MCF 10A (cell line): ENCODE measurements around the gene CLMN. TPM values are rescaled to one million over a fixed set of nuclear protein-coding genes. Genes with fewer than 3 reads are reported as not detected.

Source experiments
- BruUV-seq: library from RNA; stranded (reverse); fragments of 400-500 nt; replicated peaks from 2 replicates; lab custom pipeline; 2021; lab: Mats Ljungman, UMichigan
- CTCF ChIA-PET: fragments of 300-600 bp; sonication (Branson Sonifier 250); formaldehyde crosslinking; extraction: SDS; loops from one replicate; lab custom pipeline; 2021; ENCODE audit warnings: antibody characterized with exemption, inconsistent platforms; lab: Yijun Ruan, JAX
- POLR2A ChIA-PET: fragments of 300-600, 350-650 bp; sonication (Branson Sonifier 250); formaldehyde crosslinking; extraction: SDS; loops from one replicate; lab custom pipeline; 2020; ENCODE audit warnings: antibody characterized with exemption, inconsistent platforms; lab: Yijun Ruan, JAX
- DNase-seq: peaks from one replicate; pipeline ENCODE4 v3.0.0-alpha.2; 2018; ENCODE audit not compliant: unreplicated experiment
- H3K27ac Mint-ChIP-seq: one replicate; pipeline ENCODE4 v1.8.0; 2022; ENCODE audit warnings: mild to moderate bottlenecking, low read depth, mixed read lengths; ENCODE audit not compliant: unreplicated experiment
- H3K27me3 Mint-ChIP-seq: one replicate; pipeline ENCODE4 v1.8.0; 2022; ENCODE audit warnings: mixed read lengths; ENCODE audit not compliant: insufficient read depth, unreplicated experiment
- H3K36me3 Mint-ChIP-seq: one replicate; pipeline ENCODE4 v1.8.0; 2022; ENCODE audit warnings: mild to moderate bottlenecking, moderate library complexity, mixed read lengths; ENCODE audit not compliant: insufficient read depth, unreplicated experiment
- H3K4me1 Mint-ChIP-seq: one replicate; pipeline ENCODE4 v1.8.0; 2022; ENCODE audit warnings: mixed read lengths; ENCODE audit not compliant: insufficient read depth, unreplicated experiment
- H3K4me3 Mint-ChIP-seq: one replicate; pipeline ENCODE4 v1.8.0; 2022; ENCODE audit warnings: mild to moderate bottlenecking, moderate library complexity, mixed read lengths; ENCODE audit not compliant: unreplicated experiment
- H3K9me3 Mint-ChIP-seq: one replicate; pipeline ENCODE4 v1.8.0; 2022; ENCODE audit warnings: mixed read lengths; ENCODE audit not compliant: unreplicated experiment
- CTCF ChIP-seq: fragments of 200-600 bp; IDR thresholded peaks from one replicate; pipeline ENCODE4 v1.8.0; 2022; ENCODE audit warnings: antibody characterized with exemption, mild to moderate bottlenecking; ENCODE audit not compliant: unreplicated experiment
- intact Hi-C: fragments of 100-400 bp; cut with micrococcal nuclease; formaldehyde crosslinking; loops from 2 replicates; pipeline ENCODE4 v1.14.1; 2022
- total RNA-seq: library from RNA; stranded (reverse); gene quantifications from 2 replicates; pipeline ENCODE4 v1.2.3, GENCODE V29; 2022

CLMN gene
- total RNA-seq, 1 experiment from 2014 or later, result 17.9 TPM

GRCh38 chr14:95327558-95328374 lies 8.1 kb upstream of the CLMN start:
- intact Hi-C loops, result no loop called here
- no peak for TF ChIP-seq CTCF
- peaks cover 32% of the 10 kb centered on the region for H3K4me1 Mint-ChIP-seq
- H3K27ac Mint-ChIP-seq, result no peak overlapping the region
- no TSS peak for BruUV-seq
- H3K4me3 Mint-ChIP-seq, result no peak overlapping the region
- H3K9me3 Mint-ChIP-seq, result no peaks in the 10 kb centered on the region
- ChIA-PET POLR2A (interaction anchor here (1.6 kb wide), 1 partner anchor 12 kb away, joined by 4 read pairs; no protein-coding TSS in a partner anchor), CTCF (no interaction called here)
- H3K36me3 Mint-ChIP-seq, result no peaks in the 10 kb centered on the region
- DNase-seq, result no peak
- H3K27me3 Mint-ChIP-seq, result no peaks in the 10 kb centered on the region

- H3K27me3 Mint-ChIP-seq, result no peaks in the 10 kb centered on the region
- intact Hi-C loops, result no loop called here
- H3K9me3 Mint-ChIP-seq, result no peaks in the 10 kb centered on the region
- TF ChIP-seq CTCF, result no peak
- H3K4me3 Mint-ChIP-seq, result no peak overlapping the region
- no TSS peak for BruUV-seq
- no peaks in the 10 kb centered on the region for H3K36me3 Mint-ChIP-seq
- H3K4me1 Mint-ChIP-seq, result peaks cover 40% of the 10 kb centered on the region
- ChIA-PET POLR2A (no interaction called here), CTCF (no interaction called here)
- DNase-seq, result no peak
- H3K27ac Mint-ChIP-seq, result no peak overlapping the region
These were observed 7.3 kb upstream of the CLMN start for GRCh38 chr14:95326987-95327386.

GRCh38 chr14:95323917-95324316 lies 4.2 kb upstream of the CLMN start:
- no peaks in the 10 kb centered on the region for H3K27me3 Mint-ChIP-seq
- H3K36me3 Mint-ChIP-seq, result no peaks in the 10 kb centered on the region
- peak overlapping the region; percentile 55 for H3K27ac Mint-ChIP-seq
- no peak for DNase-seq
- H3K4me1 Mint-ChIP-seq, result peaks cover 40% of the 10 kb centered on the region
- BruUV-seq, result no TSS peak
- no peak for TF ChIP-seq CTCF
- H3K9me3 Mint-ChIP-seq, result no peaks in the 10 kb centered on the region
- ChIA-PET POLR2A (interaction anchor here (0.8 to 1.7 kb wide), 9 partner anchors 9 to 168 kb away, joined by 3 to 14 read pairs (median 7); no protein-coding TSS in a partner anchor), CTCF (interaction anchor here (0.6 to 1.0 kb wide), 4 partner anchors 28 to 166 kb away, joined by 3 read pairs; partner anchors contain the start of gene DICER1)
- intact Hi-C loops, result loop anchor here (5.0 kb wide), 1 partner anchor 167 kb away; the partner anchor contains the start of gene DICER1
- H3K4me3 Mint-ChIP-seq, result no peak overlapping the region

GRCh38 chr14:95323361-95323760 lies 3.7 kb upstream of the CLMN start:
- H3K4me3 Mint-ChIP-seq, result no peak overlapping the region
- no TSS peak for BruUV-seq
- no peaks in the 10 kb centered on the region for H3K36me3 Mint-ChIP-seq
- ChIA-PET POLR2A (interaction anchor here (0.8 to 1.7 kb wide), 9 partner anchors 9 to 168 kb away, joined by 3 to 14 read pairs (median 7); no protein-coding TSS in a partner anchor), CTCF (interaction anchor here (0.6 to 1.0 kb wide), 4 partner anchors 57 to 632 kb away, joined by 3 to 4 read pairs (median 3); partner anchors contain the start of gene DICER1)
- no peaks in the 10 kb centered on the region for H3K27me3 Mint-ChIP-seq
- TF ChIP-seq CTCF, result no peak
- intact Hi-C loops, result loop anchor here (5.0 kb wide), 1 partner anchor 166 kb away; the partner anchor contains the start of gene DICER1
- peak overlapping the region; percentile 55 for H3K27ac Mint-ChIP-seq
- DNase-seq, result peak; percentile 39
- peaks cover 37% of the 10 kb centered on the region for H3K4me1 Mint-ChIP-seq
- no peaks in the 10 kb centered on the region for H3K9me3 Mint-ChIP-seq
